K562 (cell line): ENCODE measurements around the gene PMFBP1. TPM values are rescaled to one million over a fixed set of nuclear protein-coding genes. Genes with fewer than 3 reads are reported as not detected.
A peak's percentile ranks its signal among the peaks of the same experiment; 100 is the strongest.

Experiments
- ATAC-seq: fragments of 200-7000 bp; cut with Tn5 transposase; 3 replicates; pipeline ENCODE4 v1.9.1; 2020; ENCODE audit warnings: moderate library complexity
- BruUV-seq: library from RNA; stranded (reverse); fragments of 400-500 nt; replicated peaks from 2 replicates; lab custom pipeline; 2021; lab: Mats Ljungman, UMichigan
- CTCF ChIA-PET: fragments of 300-600 bp; formaldehyde crosslinking; extraction: SDS; loops from one replicate; lab custom pipeline; 2021; ENCODE audit warnings: low intra/inter-chr PET ratio; lab: Yijun Ruan, JAX
- POLR2A ChIA-PET: fragments of 300-600, 350-650 bp; sonication (Branson Sonifier 250); formaldehyde crosslinking; extraction: SDS; loops from one replicate; lab custom pipeline; 2021; ENCODE audit warnings: antibody characterized with exemption, inconsistent platforms; lab: Yijun Ruan, JAX
- DNase-seq, 4 experiments: peaks; one replicate each; pipeline versions ENCODE4 v3.0.0 to v3.0.0-alpha.2; 2011 to 2018; ENCODE audit warnings: low spot score in 3 of 4, mixed read lengths in 3 of 4; ENCODE audit errors: extremely low read depth in 1 of 4
- FAIRE-seq: peaks from 2 replicates; lab custom pipeline; 2011; peaks lifted over from hg19 to GRCh38; lab: Jason Lieb, UNC
- H2AFZ ChIP-seq: 2 replicates; pipeline ENCODE4 v1.6.0; 2011; ENCODE audit warnings: low read depth, low read length, control low read depth, inconsistent platforms
- H3K27ac ChIP-seq: fragments of 200-600 bp; 3 replicates; pipeline ENCODE4 v1.8.0; 2011; ENCODE audit warnings: low read depth, mild to moderate bottlenecking, control low read depth, inconsistent platforms, low read length, moderate library complexity, mixed read lengths; ENCODE audit errors: extremely low read depth
- H3K27me3 ChIP-seq, 2 experiments: fragments of 300-600 bp in 1 of 2; 2 replicates in 1 of 2; 3 replicates in 1 of 2; pipeline versions ENCODE4 v1.6.0 to v1.8.0; 2011; ENCODE audit warnings: inconsistent platforms in 2 of 2, low read length in 2 of 2, mild to moderate bottlenecking in 1 of 2, mixed read lengths in 1 of 2, moderate library complexity in 1 of 2; ENCODE audit not compliant: control insufficient read depth in 2 of 2, insufficient read depth in 2 of 2
- H3K36me3 ChIP-seq: fragments of 300-600 bp; 3 replicates; pipeline ENCODE4 v1.8.0; 2011; ENCODE audit warnings: mild to moderate bottlenecking, low read length, inconsistent platforms; ENCODE audit not compliant: control insufficient read depth, insufficient read depth
- H3K4me1 ChIP-seq, 2 experiments: fragments of 200-600 bp in 1 of 2; replicated peaks in 1 of 2; 2 replicates in 1 of 2; 3 replicates in 1 of 2; pipeline versions ENCODE4 v1.5.1 to v1.8.0; 2011; ENCODE audit warnings: inconsistent platforms in 2 of 2, low read length in 2 of 2, mild to moderate bottlenecking in 1 of 2, mixed read lengths in 1 of 2, moderate library complexity in 1 of 2; ENCODE audit not compliant: control insufficient read depth in 2 of 2, insufficient read depth in 2 of 2
- H3K4me2 ChIP-seq: 2 replicates; pipeline ENCODE4 v1.6.1; 2011; ENCODE audit warnings: low read length, control low read depth, inconsistent platforms, mixed read lengths; ENCODE audit not compliant: insufficient read depth
- H3K4me3 ChIP-seq: fragments of 200-600 bp; sonication (generic), shearing (Covaris generic); 2 replicates; pipeline ENCODE4 v1.5.1; 2016; ENCODE audit warnings: control low read depth, inconsistent platforms
- H3K79me2 ChIP-seq: fragments of 200-600 bp; 3 replicates; pipeline ENCODE4 v1.8.0; 2011; ENCODE audit warnings: low read length, inconsistent platforms; ENCODE audit not compliant: control insufficient read depth, insufficient read depth
- H3K9ac ChIP-seq, 2 experiments: 2 replicates each; pipeline versions ENCODE4 v1.6.0 to v1.6.1; 2011; ENCODE audit warnings: low read depth in 2 of 2, low read length in 2 of 2, control low read depth in 1 of 2, inconsistent platforms in 1 of 2, mild to moderate bottlenecking in 1 of 2, mixed read lengths in 1 of 2; ENCODE audit not compliant: insufficient read depth in 1 of 2
- H3K9me1 ChIP-seq: one replicate; pipeline ENCODE4 v1.6.0; 2011; ENCODE audit warnings: inconsistent platforms, mild to moderate bottlenecking, low read length, moderate library complexity; ENCODE audit not compliant: control insufficient read depth, insufficient read depth
- H3K9me3 ChIP-seq: replicated peaks from 2 replicates; pipeline ENCODE4 v1.5.1; 2011; ENCODE audit warnings: low read depth, low read length, inconsistent platforms; ENCODE audit not compliant: control insufficient read depth, insufficient read depth
- H4K20me1 ChIP-seq: replicated peaks from 2 replicates; pipeline ENCODE4 v1.6.1; 2011; ENCODE audit warnings: low read length, inconsistent platforms, mixed read lengths; ENCODE audit not compliant: control insufficient read depth, insufficient read depth
- CEBPZ ChIP-seq: fragments of 150-350 bp; IDR thresholded peaks from 2 replicates; pipeline ENCODE4 v1.6.1; 2014; ENCODE audit warnings: low read depth, mild to moderate bottlenecking, low read length, borderline replicate concordance
- DNMT1 ChIP-seq: fragments of 450-650 bp; IDR thresholded peaks from 2 replicates; pipeline ENCODE4 v1.6.1; 2016; ENCODE audit warnings: antibody characterized with exemption, mild to moderate bottlenecking
- EP400 ChIP-seq: fragments of 450-650 bp; IDR thresholded peaks from 2 replicates; pipeline ENCODE4 v1.6.1; 2017; ENCODE audit warnings: antibody characterized with exemption, mild to moderate bottlenecking, moderate library complexity
- FOXM1 ChIP-seq, 2 experiments: fragments of 450-650 bp in 1 of 2; sonication (generic) in 1 of 2; formaldehyde crosslinking in 1 of 2; IDR thresholded peaks; 2 replicates each; pipeline versions ENCODE4 v1.6.1 to v1.9.0; 2017 to 2022; ENCODE audit warnings: low read depth in 2 of 2, mild to moderate bottlenecking in 2 of 2, missing genetic modification reagents in 1 of 2, moderate library complexity in 1 of 2
- KAT7 ChIP-seq: sonication (generic); formaldehyde crosslinking; IDR thresholded peaks from 2 replicates; pipeline ENCODE4 v1.8.0; 2022; ENCODE audit warnings: missing genetic modification reagents, mild to moderate bottlenecking, borderline replicate concordance
- MEF2D ChIP-seq: conservative IDR thresholded peaks from 2 replicates; pipeline ENCODE4 v1.6.1; 2016; ENCODE audit warnings: low read depth, missing genetic modification characterization, missing compliant biosample characterization
- RNF219 ChIP-seq: fragments of 250-450 bp; sonication (Bioruptor Pico); IDR thresholded peaks from 2 replicates; pipeline ENCODE4 v1.5.0; 2022; ENCODE audit warnings: mild to moderate bottlenecking
- SIN3A ChIP-seq, 2 experiments: fragments of 150-350 bp in 1 of 2; IDR thresholded peaks; 2 replicates each; pipeline ENCODE4 v1.6.1; 2011 to 2016; ENCODE audit warnings: borderline replicate concordance in 2 of 2, low read depth in 2 of 2, low read length in 2 of 2, mild to moderate bottlenecking in 2 of 2, moderate library complexity in 2 of 2; ENCODE audit not compliant: control insufficient read depth in 1 of 2
- ZC3H11A ChIP-seq: IDR thresholded peaks from 2 replicates; pipeline ENCODE4 v1.6.1; 2012; ENCODE audit warnings: low read depth, low read length, improper control_type of control experiment
- ZKSCAN8 ChIP-seq: fragments of 200-800 bp; sonication (Bioruptor generic); IDR thresholded peaks from 2 replicates; pipeline ENCODE4 v1.6.1; 2016; ENCODE audit warnings: missing genetic modification characterization, missing compliant biosample characterization
- ZNF217 ChIP-seq: sonication (generic); formaldehyde crosslinking; IDR thresholded peaks from 2 replicates; pipeline ENCODE4 v1.8.0; 2022; ENCODE audit warnings: mild to moderate bottlenecking, missing genetic modification reagents
- ZNF507 ChIP-seq: conservative IDR thresholded peaks from 2 replicates; pipeline ENCODE4 v1.6.1; 2017; ENCODE audit warnings: missing genetic modification characterization, missing compliant biosample characterization
- WGBS: fragments of 100-300 bp; shearing (Covaris generic); methylation state at CpG from one replicate; pipeline ENCODE4 v1.1.6; 2016; ENCODE audit warnings: low coverage, mixed read lengths; ENCODE audit not compliant: insufficient coverage; ENCODE audit errors: missing lambda C conversion rate; 5-methylcytosine and 5-hydroxymethylcytosine counted together
- in situ Hi-C: fragments of 300-500 bp; cut with MboI; formaldehyde crosslinking; loops from 4 replicates; pipeline ENCODE4 v1.15.0; 2018; ENCODE audit warnings: inconsistent platforms, mixed read lengths
- intact Hi-C: fragments of 100-400 bp; cut with micrococcal nuclease; formaldehyde crosslinking; loops from 2 replicates; pipeline ENCODE4 v1.14.2; 2022
- polyA plus RNA-seq, 8 experiments: library from polyadenylated mRNA; depleted of rRNA in 4 of 8; stranded (reverse) in 5 of 8; unstranded in 3 of 8; fragments of >200 nt; fragmentation: Nextera tagmentation in 2 of 8; fragmentation: Illumina TruSeq in 1 of 8; extraction: Ambion mirVana in 2 of 8; extraction: Trizol in 1 of 8; gene quantifications; 2 replicates each; pipeline versions ENCODE4 v1.2.1 to v1.2.3, GENCODE V29; 2011 to 2014; ENCODE audit warnings: inconsistent platforms in 1 of 8, missing spikeins in 1 of 8
- total RNA-seq, 7 experiments: library from RNA; depleted of rRNA in 6 of 7; stranded (reverse); fragments of >200 nt in 6 of 7; fragmentation: Illumina TruSeq in 2 of 7; extraction: Trizol in 2 of 7; gene quantifications; 2 replicates each; pipeline versions ENCODE4 v1.2.1 to v1.2.3, GENCODE V29; 2011 to 2021; ENCODE audit warnings: low replicate concordance in 1 of 7
- TF ChIP-seq, protein P1 (sequence below), 2 experiments: fragments of 200-800 bp in 1 of 2; sonication (Bioruptor generic) in 1 of 2; sonication (generic) in 1 of 2; formaldehyde crosslinking in 1 of 2; IDR thresholded peaks in 1 of 2; conservative IDR thresholded peaks in 1 of 2; 2 replicates each; pipeline versions ENCODE4 v1.5.0 to v1.6.1; 2016 to 2020; ENCODE audit warnings: missing compliant biosample characterization in 1 of 2, missing genetic modification characterization in 1 of 2, missing genetic modification reagents in 1 of 2

Gene PMFBP1
- total and polyA plus RNA-seq, 9 of the 15 experiments (the other 6 are each of a cell fraction or from before 2014, with no cell fraction given), result 0.13 to 0.91 (median 0.47) TPM

GRCh38 chr16:72108353-72109102 lies 63.4 kb downstream of the PMFBP1 start:
- no peak overlapping the region for H3K4me2 ChIP-seq
- no peaks in the 10 kb centered on the region for H3K27me3 ChIP-seq
- DNase-seq, result no peak
- no peaks in the 10 kb centered on the region for H4K20me1 ChIP-seq
- no peak overlapping the region for H3K4me3 ChIP-seq
- no peak for ATAC-seq
- WGBS, result 84% methylated on average over 15 of the region's 16 CpGs
- no peak overlapping the region for H2AFZ ChIP-seq
- H3K9me3 ChIP-seq, result no peaks in the 10 kb centered on the region
- ChIA-PET CTCF (no interaction called here), POLR2A (interaction anchor here (0.6 to 1.0 kb wide), 3 partner anchors 11 to 535 kb away, joined by 3 to 4 read pairs (median 3); partner anchors contain the start of gene TXNL4B)
- H3K9ac ChIP-seq, result 0 out of 4 replicates have a peak overlapping the region, but pooled peaks of 1 of the 2 experiments have one; percentile 2
- no peak for FAIRE-seq
- H3K36me3 ChIP-seq, result peaks cover 88% of the 10 kb centered on the region; the same call in 2 of the 3 replicates
- H3K4me1 ChIP-seq, result peaks cover 4 to 16% of the 10 kb centered on the region in 2 experiments; a peak in 3 of 5 replicates
- in situ Hi-C loops (no loop called here), intact Hi-C loops (no loop called here)
- no peaks in the 10 kb centered on the region for H3K79me2 ChIP-seq
- no peak overlapping the region for H3K27ac ChIP-seq
- no TSS peak for BruUV-seq
- peaks cover 4% of the 10 kb centered on the region for H3K9me1 ChIP-seq
- TF ChIP-seq ZNF507 (tag) (no peak), FOXM1 (IDR thresholded peaks at IDR 0.05; ENCODE audit: low read depth) (no peak), FOXM1 (CRISPR knock-in tag; IDR thresholded peaks at IDR 0.05; ENCODE audit: low read depth) (no peak), RNF219 (CRISPR knock-in tag) (no peak), KAT7 (CRISPR knock-in tag) (no peak), EP400 (no peak), SIN3A (IDR thresholded peaks at IDR 0.05; ENCODE audit: borderline replicate concordance in 2 of 2, control insufficient read depth in 1 of 2, low read depth in 2 of 2, low read length in 2 of 2) (no peak), ZNF217 (CRISPR knock-in tag) (no peak), ZC3H11A (no peak), MEF2D (no peak), CEBPZ (no peak), DNMT1 (no peak), ZKSCAN8 (no peak)
- TF ChIP-seq, protein P1, sequence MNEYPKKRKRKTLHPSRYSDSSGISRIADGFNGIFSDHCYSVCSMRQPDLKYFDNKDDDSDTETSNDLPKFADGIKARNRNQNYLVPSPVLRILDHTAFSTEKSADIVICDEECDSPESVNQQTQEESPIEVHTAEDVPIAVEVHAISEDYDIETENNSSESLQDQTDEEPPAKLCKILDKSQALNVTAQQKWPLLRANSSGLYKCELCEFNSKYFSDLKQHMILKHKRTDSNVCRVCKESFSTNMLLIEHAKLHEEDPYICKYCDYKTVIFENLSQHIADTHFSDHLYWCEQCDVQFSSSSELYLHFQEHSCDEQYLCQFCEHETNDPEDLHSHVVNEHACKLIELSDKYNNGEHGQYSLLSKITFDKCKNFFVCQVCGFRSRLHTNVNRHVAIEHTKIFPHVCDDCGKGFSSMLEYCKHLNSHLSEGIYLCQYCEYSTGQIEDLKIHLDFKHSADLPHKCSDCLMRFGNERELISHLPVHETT (CRISPR knock-in tag; conservative IDR thresholded peaks at IDR 0.05 in 1 of 2, IDR thresholded peaks at IDR 0.05 in 1 of 2), result no peak
